Mucosa of descending colon (tissue), 3 donors: ENCODE measurements around the gene IMMP2L. TPM values are rescaled to one million over a fixed set of nuclear protein-coding genes. Genes with fewer than 3 reads are reported as not detected.
A peak's percentile ranks its signal among the peaks of the same experiment; 100 is the strongest.

Experiments
- ATAC-seq: fragments of 200-7000 bp; cut with Tn5 transposase; one replicate; pipeline ENCODE4 v1.9.1; 2020; ENCODE audit warnings: mild to moderate bottlenecking, moderate library complexity
- DNase-seq, 3 donors: peaks; one replicate each; pipeline ENCODE4 v3.0.0-alpha.2; 2020
- H3K36me3 ChIP-seq: fragments of 200-600 bp; one replicate; pipeline ENCODE4 v1.8.0; 2021; ENCODE audit warnings: low read depth, mild to moderate bottlenecking
- H3K4me1 ChIP-seq: fragments of 200-600 bp; one replicate; pipeline ENCODE4 v1.8.0; 2021; ENCODE audit warnings: low read depth, mild to moderate bottlenecking
- H3K4me3 ChIP-seq: fragments of 200-600 bp; one replicate; pipeline ENCODE4 v1.8.0; 2021; ENCODE audit warnings: mild to moderate bottlenecking
- H3K9me3 ChIP-seq: fragments of 200-600 bp; one replicate; pipeline ENCODE4 v1.8.0; 2021; ENCODE audit warnings: mild to moderate bottlenecking
- CTCF ChIP-seq: fragments of 200-600 bp; IDR thresholded peaks from one replicate; pipeline ENCODE4 v1.8.0; 2022; ENCODE audit warnings: antibody characterized with exemption, mild to moderate bottlenecking
- intact Hi-C, 2 donors: fragments of 100-400 bp; cut with DNase I in 1 of 2; cut with micrococcal nuclease in 1 of 2; formaldehyde crosslinking; loops; one replicate each; pipeline versions ENCODE4 v1.11.0 to v1.11.1; 2022; cut with DNase I, micrococcal nuclease
- total RNA-seq, 3 donors: library from RNA; stranded (reverse); fragmentation: NEBNext Ultra II Directional in 2 of 3; extraction: Animal tissue kit (Norgen Biotek cat#: 25700) in 2 of 3; gene quantifications; one replicate each; pipeline versions ENCODE4 v1.2.1 to v1.2.4, GENCODE V29; 2021 to 2023
- donor health status: DM: no; HTN: no; CAD: no; lungs with moderate emphysema.
- donor health status: DM: no; HTN: no; CAD: no.
- donor health status: DM: no; HTN: yes; CAD: no.

The IMMP2L gene
- total RNA-seq, 3 donors from 2014 or later, result 12.1 to 20.7 (median 17.7) TPM

GRCh38 chr7:111499027-111499426 lies 63.3 kb downstream of the IMMP2L start:
- no peak for TF ChIP-seq CTCF
- no peak for DNase-seq
- ATAC-seq, result no peak
- Histone ChIP-seq H3K36me3 (no peaks in the 10 kb centered on the region), H3K4me1 (no peaks in the 10 kb centered on the region), H3K4me3 (no peak overlapping the region), H3K9me3 (no peaks in the 10 kb centered on the region)
- intact Hi-C loops, result no loop called here

GRCh38 chr7:111498391-111499007 lies 63.8 kb downstream of the IMMP2L start:
- Histone ChIP-seq H3K9me3 (no peaks in the 10 kb centered on the region), H3K4me1 (no peaks in the 10 kb centered on the region), H3K4me3 (no peak overlapping the region), H3K36me3 (no peaks in the 10 kb centered on the region)
- TF ChIP-seq CTCF, result no peak
- intact Hi-C loops, result no loop called here
- DNase-seq (no peak), ATAC-seq (no peak)

- TF ChIP-seq CTCF, result no peak
- ATAC-seq, result no peak
- Histone ChIP-seq H3K4me1 (no peaks in the 10 kb centered on the region), H3K4me3 (no peak overlapping the region), H3K9me3 (no peaks in the 10 kb centered on the region), H3K36me3 (no peaks in the 10 kb centered on the region)
- intact Hi-C loops, result no loop called here
- no peak for DNase-seq
Measured at GRCh38 chr7:111495173-111495810, 67.0 kb downstream of the IMMP2L start.

- TF ChIP-seq CTCF, result no peak
- no peak overlapping the region for H3K4me3 ChIP-seq
- intact Hi-C loops, result no loop called here
- no peak for ATAC-seq
- no peaks in the 10 kb centered on the region for H3K9me3 ChIP-seq
- H3K4me1 ChIP-seq, result no peaks in the 10 kb centered on the region
- DNase-seq, result no peak
- no peaks in the 10 kb centered on the region for H3K36me3 ChIP-seq
Measured at GRCh38 chr7:111492234-111492633, 70.1 kb downstream of the IMMP2L start.

GRCh38 chr7:111486472-111487142 lies 75.7 kb downstream of the IMMP2L start:
- peak; percentile 12 for TF ChIP-seq CTCF
- Histone ChIP-seq H3K4me1 (no peaks in the 10 kb centered on the region), H3K4me3 (no peak overlapping the region), H3K9me3 (no peaks in the 10 kb centered on the region), H3K36me3 (no peaks in the 10 kb centered on the region)
- DNase-seq (peak in 1 of 3 donors; percentile 37), ATAC-seq (peak; percentile 49)
- intact Hi-C loops, result loop anchor here (5.0 to 10.0 kb wide), 2 partner anchors 392 to 394 kb away; partner anchors contain the start of gene LRRN3 (in 2 of the 2)
